Measurements from ENCODE around the gene TMEM132C.
A peak's percentile ranks its signal among the peaks of the same experiment; 100 is the strongest.

Gene TMEM132C

DNA sequence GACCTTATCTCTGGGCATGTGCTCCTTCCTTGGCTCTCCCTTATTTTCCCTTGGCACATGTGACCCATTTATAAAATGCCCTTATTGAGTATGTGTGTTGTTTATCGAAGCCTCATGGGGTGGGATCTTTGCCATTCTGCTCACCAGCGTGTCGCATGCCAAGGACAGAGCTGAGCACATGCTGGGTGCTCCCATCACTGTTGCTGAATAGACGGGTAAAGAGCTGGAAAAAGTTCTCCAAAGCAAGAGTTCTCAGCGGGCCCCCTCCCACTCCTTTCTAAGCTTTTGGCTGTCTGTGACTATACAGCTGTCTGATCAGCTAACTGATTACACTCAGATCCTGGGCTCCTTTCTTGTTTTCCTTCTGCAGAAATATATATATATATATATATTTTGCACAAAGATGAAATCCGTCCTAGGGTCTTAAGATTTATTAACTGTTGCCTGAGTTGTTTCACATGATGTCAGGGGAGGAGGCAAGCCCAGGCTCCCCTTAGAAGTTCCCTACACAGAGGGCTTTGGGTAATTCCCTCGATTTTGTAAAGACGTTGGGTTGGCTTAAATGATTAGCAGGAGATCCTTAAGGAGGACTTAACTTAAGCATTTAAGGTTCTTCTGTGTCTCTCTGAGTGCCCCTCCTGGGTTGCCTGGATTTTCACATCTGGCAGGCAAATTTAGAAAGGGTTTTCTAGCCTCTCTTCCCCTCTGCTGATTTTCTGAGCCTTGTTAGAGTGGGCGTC is 71.6 kb downstream of the TMEM132C start:
- no peak for DNase-seq (ENCODE audit: low spot score)

GRCh38 chr12:128339126-128339520 is 72.2 kb downstream of the TMEM132C start:
- DNase-seq (ENCODE audit: low spot score), result no peak

- DNase-seq (ENCODE audit: low spot score), result no peak
These were observed 72.7 kb downstream of the TMEM132C start for GRCh38 chr12:128339631-128340030.

DNA sequence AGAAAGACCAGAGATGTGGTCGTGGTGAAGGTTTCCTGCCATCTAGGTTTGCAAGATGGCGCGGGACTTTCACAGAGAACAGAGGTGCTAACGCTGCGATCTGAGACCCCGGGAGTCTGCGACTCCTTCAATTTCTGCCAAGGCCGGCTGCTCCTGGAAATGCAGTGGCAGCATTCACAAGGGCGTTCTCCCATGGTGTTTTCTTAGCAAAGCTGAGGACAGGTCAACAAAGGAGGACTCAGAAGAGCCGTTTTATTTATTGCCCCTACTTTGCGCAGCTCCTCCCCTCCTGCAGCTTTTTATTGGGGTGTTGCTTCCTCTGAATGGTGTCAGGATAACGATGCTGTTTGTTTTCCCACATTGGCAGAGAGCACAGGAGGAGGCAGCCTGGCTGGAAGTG is 86.3 kb downstream of the TMEM132C start:
- DNase-seq (ENCODE audit: low spot score), result no peak

GRCh38 chr12:128356547-128356946 is 89.6 kb downstream of the TMEM132C start:
- no peak for DNase-seq (ENCODE audit: low spot score)

GRCh38 chr12:128361400-128361995 is 94.5 kb downstream of the TMEM132C start:
- DNase-seq (ENCODE audit: low spot score), result no peak

DNA sequence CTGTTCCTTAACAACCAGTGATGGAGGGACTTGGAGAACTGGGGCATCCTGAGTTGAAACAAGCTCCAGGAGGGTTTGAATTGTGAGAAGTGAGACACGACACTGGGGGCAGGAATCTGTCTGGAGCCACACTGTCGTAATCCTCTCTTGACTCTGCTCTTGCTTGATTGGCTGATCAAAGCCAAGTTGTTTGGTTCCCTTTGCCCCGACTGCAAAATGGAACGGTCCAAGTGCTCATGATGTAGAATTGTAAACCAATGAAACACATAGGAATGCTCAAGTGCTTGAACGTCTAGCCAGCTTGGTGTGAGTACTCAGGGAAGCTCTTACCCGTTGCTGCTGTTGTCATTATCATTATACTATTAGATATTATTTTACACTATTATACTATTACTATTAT is 98.1 kb downstream of the TMEM132C start:
- no peak for DNase-seq (ENCODE audit: low spot score)

- no peak for DNase-seq (ENCODE audit: low spot score)
These were observed 98.8 kb downstream of the TMEM132C start for GRCh38 chr12:128365651-128366231.

DNA sequence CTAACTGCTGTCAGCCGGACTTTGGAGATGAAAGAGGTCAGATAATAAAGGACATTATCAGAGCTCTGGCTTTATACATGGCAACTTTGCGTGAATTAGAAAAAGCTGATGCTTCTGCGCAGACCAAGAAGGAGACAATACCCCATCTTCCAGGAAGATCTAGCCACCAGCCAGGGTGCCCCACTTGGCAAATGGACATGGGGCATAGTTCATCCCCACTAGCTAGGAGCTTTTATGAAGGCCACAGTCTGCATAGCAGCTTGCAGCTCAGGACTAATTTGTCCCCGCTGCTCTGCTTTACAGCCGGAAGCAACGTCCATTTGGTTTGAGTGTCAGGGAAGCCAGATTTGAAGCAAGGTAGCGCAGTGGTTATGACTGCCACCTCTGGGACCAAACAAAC is 101.0 kb downstream of the TMEM132C start:
- no peak for DNase-seq (ENCODE audit: low spot score)

DNA sequence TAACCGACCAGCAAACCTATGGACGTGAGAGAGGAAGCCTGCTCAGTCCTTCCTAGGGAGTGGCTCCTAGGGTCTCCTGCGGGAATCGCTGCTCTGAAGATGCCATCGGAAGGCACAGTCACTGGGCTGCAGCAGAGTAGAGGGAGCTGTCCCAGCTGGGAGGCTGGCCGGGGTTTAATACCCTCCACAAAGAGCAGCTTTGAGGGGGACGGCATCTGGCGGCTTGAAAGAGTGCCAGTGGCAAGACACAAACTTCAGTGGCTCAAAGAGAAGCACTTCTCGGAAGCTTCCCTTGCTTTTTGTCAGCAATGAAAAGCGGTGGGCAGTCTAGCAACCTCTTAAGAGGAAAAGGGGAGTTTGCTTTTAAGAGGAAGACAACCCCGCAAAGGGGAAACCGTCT is 114.6 kb downstream of the TMEM132C start:
- no peak for DNase-seq (ENCODE audit: low spot score)

GRCh38 chr12:128381946-128382345 is 115.0 kb downstream of the TMEM132C start:
- no peak for DNase-seq (ENCODE audit: low spot score)

- no peak for DNase-seq (ENCODE audit: low spot score)
These were observed 116.0 kb downstream of the TMEM132C start for GRCh38 chr12:128382946-128383345.

DNA sequence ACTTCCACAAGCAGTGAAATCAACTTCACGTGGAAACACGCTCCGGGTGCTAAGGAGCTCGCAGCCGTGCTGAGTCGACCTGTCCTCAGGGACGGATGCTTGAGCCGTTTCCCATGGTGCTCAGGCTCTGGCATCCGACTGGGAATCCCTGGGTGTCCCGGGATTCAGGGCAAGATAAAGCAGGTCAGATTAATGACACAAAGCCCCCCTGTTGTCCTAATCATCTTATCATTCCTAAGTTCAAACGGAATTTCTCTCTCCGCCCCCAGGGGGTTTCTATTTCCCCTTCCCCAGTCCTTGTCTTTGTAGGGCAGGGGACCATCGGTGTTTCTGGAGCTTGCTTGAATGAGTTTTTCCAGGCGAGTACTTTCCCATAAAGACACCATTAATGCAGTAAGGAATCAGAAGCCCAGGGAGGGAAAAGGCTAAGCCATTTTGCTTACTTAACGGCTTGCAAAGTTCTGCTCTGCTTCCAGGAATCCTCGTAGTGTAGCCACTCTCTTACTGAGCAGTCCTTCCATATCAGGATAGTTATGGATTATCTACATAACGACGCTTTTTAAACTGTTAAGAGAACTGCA is 116.5 kb downstream of the TMEM132C start:
- no peak for DNase-seq (ENCODE audit: low spot score)

- DNase-seq (ENCODE audit: low spot score), result no peak
These were observed 118.8 kb downstream of the TMEM132C start for GRCh38 chr12:128385736-128386135.

DNA sequence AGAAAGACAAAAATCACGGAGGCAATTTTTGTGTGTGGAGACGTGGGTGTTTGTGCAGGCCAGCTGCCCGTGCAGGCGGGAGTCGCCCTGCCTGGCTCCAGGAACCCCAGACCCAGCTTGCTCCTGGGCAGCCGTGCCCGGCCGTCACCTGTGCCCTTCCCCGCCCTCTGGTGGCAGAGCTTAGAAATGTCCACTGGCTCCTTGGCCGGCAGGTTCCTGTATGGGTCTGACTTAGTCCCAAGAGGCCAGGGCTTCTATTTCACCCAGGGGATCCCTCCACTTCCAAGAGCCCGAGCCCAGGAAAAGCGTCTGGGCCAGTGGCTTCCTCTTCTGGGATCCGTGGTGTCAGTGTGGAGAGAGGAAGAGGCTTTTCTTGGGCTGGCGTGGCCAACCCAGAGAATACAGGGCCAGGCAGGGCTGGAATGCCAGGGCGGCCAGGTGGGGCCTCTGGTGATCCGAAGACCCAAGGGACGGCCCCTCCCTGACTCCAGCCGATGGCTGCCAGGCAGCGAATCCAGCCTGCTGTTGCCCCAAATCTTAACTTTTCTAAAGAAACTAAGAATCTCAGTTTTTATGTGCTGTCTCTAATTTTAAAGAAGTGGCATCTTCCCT is 120.9 kb downstream of the TMEM132C start:
- peak; percentile 35 for DNase-seq (ENCODE audit: low spot score)

- no peak for DNase-seq (ENCODE audit: low spot score)
These were observed 121.6 kb downstream of the TMEM132C start for GRCh38 chr12:128388461-128389000.

DNA sequence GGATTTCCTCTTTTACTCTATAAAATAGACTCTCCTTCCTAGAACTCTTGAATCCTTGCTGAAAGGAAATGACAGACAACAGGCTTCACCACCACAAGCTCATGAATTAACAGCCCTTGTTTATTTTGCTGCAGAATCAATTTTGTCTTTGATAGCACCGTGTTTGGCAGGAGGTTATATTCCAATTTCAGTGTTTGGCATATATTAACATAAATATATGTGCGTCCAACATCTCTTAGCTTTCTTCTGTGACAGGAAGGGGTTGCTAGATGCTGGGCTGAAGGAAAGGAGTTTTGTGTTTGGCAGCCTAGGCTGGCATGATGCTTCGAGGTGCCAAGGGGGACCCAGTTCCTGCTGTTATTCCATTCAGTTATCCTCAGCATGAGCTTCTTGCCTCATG is 126.4 kb downstream of the TMEM132C start:
- DNase-seq (ENCODE audit: low spot score), result no peak

DNA sequence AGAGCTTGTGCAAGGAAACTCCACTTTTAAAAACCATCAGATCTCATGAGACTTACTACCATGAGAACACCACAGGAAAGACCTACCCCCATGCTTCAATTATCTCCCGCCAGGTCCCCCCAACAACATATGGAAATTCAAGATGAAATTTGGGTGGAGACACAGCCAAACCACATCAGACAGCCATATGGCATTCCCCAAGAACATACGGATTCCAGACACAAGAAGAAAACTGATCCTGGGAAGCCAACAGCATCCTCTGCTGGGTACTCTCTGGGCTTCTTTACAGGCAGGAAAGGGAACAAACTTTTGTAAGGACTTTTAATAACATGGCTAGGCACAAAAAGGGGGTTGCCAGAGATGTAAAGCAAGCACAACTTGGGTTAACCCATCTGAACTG is 127.2 kb downstream of the TMEM132C start:
- no peak for DNase-seq (ENCODE audit: low spot score)

- no peak for DNase-seq (ENCODE audit: low spot score)
These were observed 132.3 kb downstream of the TMEM132C start for GRCh38 chr12:128399253-128399652.

GRCh38 chr12:128402486-128403243 is 135.7 kb downstream of the TMEM132C start:
- DNase-seq (ENCODE audit: low spot score), result no peak

DNA sequence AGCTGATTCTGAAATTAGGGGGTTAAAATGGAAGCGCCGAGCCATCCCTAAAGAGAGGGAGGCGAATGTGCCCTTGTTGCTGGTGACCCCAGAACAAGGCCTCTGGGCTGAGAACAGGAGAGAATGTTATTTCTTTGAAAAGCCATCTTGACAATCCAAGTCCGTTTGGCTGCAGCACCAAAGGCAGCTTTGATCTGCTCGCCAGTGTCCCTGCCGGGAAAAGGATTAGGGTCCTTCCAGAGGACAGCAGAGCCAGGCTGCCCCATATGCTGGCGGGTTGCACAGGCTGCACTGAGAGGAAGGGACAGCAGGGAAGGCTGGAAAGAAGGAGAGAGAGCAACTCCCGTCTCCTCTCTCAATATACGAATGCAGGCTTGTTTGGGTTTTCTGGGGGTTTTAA is 141.7 kb downstream of the TMEM132C start:
- no peak for DNase-seq (ENCODE audit: low spot score)
